Stimulated activated CD4-positive, alpha-beta T cell treated with anti-CD3 and anti-CD28 coated beads, TNF-alpha, amount 100 ng/mL, for 24 hours (primary cell): Measurements from ENCODE around the gene NIM1K.
"Not testable (repeated sequence)": the region's sequence is repeated elsewhere in the genome, so short reads cannot be mapped to it uniquely, and the experiment has no call there.

ENCODE experiments used
- DNase-seq, 3 experiments: peaks; one replicate each; pipeline ENCODE4 v3.0.0-alpha.2; 2020; ENCODE audit warnings: low read depth in 3 of 3

NIM1K gene

GRCh38 chr5:43281840-43282658 lies 90.0 kb downstream of the NIM1K start:
- DNase-seq, result no peak

DNA sequence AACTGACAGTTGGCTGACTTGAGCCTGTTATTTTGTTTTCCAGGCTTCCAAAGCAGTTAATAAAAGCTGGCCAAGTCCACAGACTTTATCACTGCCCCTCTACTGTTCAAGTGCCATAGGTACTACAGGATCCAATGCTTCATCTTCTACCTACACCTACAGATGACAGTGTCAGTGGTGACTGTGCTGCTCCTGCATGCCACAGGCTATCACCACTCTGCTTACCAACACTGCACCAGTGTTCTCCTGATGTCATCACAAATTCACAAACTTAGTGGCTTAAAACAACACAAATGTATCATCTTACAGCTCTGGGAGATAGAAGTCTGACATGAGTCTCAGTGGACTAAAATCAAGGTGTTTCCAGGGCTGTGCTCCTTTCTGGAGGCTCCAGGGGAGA lies 94.6 kb downstream of the NIM1K start:
- no peak for DNase-seq

GRCh38 chr5:43287493-43287892 lies 95.5 kb downstream of the NIM1K start:
- no peak for DNase-seq

- DNase-seq, result no peak
Observed at GRCh38 chr5:43288269-43288831, 96.3 kb downstream of the NIM1K start.

DNA sequence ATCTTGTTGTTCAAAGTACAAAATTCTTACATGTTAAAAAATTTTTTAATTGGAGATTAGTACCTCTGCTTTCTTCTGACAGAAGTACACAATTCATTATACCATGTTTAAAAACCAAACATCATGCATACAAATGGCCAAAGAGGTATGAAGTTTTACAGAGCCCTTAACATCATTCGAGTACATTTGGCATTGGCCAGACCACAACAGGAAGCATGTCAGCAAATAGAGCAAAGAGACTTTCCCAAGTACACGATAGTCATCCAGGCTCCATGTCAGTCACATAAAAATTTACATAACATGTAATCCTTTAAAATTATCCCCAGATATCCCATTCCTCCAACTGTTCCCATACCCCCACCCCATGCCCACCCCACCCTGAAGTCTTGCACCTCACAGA lies 98.7 kb downstream of the NIM1K start:
- no peak for DNase-seq

DNA sequence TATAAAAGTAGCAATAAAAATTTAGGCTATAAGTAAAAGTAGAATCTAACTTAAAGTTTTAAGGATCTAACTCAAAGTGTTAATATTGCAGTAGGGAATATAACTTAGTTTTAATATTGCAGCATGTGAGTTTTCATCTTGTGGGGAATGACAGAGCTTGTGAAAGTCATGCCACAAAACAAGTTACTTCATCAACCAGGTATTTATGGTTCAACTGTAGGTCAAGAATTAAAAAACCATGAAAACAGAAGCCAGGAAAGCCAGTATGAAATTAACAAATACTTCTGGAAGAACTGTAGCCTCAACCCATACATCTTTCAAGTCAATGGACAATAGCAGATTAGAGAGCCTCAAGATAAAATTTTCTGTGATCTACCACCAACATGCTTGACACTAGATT lies 102.2 kb downstream of the NIM1K start:
- DNase-seq, result no peak

GRCh38 chr5:43295202-43295601 lies 103.2 kb downstream of the NIM1K start:
- DNase-seq, result no peak

- no peak for DNase-seq
Observed at GRCh38 chr5:43296835-43297234, 104.8 kb downstream of the NIM1K start.

GRCh38 chr5:43298443-43298842 lies 106.4 kb downstream of the NIM1K start:
- no peak for DNase-seq

GRCh38 chr5:43300112-43300511 lies 108.1 kb downstream of the NIM1K start:
- DNase-seq, result no peak

GRCh38 chr5:43301653-43302091 lies 109.6 kb downstream of the NIM1K start:
- DNase-seq, result no peak

GRCh38 chr5:43302481-43302880 lies 110.5 kb downstream of the NIM1K start:
- DNase-seq, result no peak

- DNase-seq, result no peak
Observed at GRCh38 chr5:43303242-43303641, 111.2 kb downstream of the NIM1K start.

DNA sequence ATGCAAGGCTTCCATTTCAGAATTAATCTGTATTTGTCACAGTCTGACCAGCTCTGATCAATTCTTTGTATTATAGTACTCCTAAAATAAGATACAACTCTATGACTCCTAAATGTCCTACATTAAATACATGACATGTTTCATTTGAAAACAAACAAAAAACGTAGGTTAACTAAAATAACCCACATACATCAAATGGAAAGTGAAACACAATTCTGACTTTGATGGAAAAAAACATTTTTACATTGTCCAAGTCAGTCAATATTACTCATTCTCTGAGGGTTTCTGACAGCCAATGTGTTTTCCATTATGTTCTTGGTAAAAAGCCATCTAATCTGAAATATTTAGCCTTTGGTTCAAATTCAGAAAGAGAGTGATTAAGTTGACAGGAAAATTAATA lies 112.5 kb downstream of the NIM1K start:
- DNase-seq, result no peak

GRCh38 chr5:43305948-43306565 lies 114.0 kb downstream of the NIM1K start:
- DNase-seq, result no peak

DNA sequence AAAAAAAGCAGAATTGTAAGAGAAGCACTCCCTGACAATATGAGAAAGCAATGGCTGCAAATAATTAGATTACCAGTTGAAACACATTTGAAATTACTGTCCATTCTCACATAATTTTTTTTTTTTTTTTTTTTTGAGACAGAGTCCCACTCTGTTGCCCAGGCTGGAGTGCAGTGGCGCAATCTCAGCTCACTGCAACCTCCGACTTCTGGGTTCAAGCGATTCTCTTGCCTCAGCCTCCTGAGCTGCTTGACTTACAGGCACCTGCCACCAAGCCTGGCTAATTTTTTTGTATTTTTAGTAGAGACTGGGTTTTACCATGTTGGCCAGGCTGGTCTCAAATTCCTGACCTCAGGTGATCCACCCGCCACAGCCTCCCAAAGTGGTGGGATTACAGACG lies 114.9 kb downstream of the NIM1K start:
- DNase-seq, result not testable (repeated sequence)

DNA sequence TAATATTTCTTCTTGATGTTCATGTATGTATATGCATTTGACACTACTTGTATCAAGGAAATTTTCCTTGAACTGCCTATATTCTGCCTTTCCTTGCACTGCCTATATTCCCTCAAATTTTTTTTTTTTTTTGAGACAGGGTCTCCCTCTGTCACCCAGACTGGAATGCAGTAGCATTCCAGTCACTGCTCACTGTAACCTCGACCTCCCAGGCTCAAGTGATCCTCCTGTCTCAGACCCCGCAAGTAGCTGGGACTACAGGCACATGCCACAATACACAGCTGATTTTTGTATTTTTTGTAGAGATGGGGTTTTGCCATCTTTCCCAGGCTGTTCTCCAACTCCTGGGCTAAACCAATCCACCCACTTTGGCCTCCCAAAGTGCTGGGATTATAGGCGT lies 117.1 kb downstream of the NIM1K start:
- DNase-seq, result no peak

GRCh38 chr5:43309637-43310036 lies 117.6 kb downstream of the NIM1K start:
- no peak for DNase-seq

DNA sequence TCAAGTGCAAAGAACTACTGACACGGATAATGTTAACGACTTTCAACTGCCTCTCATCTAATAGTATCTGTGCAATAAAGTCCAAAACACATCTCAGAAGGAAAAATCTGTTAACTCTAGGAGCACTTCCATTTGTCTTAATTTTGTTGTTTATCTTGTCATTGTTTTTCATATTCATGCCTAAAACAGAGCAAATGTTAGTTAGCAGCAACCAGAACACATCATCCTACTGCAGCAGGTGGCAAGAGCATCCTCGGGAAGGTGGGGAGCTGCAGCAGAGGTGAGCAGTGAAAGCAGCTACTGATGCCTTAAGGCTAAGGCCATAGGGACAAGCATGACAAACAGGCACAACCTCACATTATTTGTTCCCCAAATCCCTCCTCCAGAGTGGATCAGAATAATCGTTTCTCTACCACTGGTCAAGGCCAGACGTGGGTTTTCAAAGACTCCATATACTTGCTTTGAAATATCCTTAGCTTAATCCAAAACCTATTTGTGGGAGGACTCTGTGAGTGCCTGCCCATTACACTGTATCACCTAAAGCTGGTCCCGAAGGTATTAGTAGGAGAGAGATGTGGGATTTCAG lies 120.1 kb downstream of the NIM1K start:
- DNase-seq, result no peak

DNA sequence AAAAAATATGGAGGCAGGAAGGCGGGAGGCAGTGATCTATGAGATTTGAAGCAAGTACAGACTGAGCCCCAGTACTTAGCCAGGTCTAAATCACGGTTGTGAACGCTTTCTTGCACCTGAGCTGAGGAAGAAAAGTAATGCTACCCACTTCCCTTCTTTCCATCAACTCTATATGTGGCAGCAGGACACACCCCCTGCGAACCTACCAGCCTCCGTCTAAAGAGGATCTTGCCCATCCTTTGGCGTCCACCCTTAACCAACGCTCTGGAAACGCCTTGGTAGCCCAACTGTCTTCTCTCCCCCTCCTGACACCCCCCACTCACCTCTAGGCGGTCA lies 120.6 kb downstream of the NIM1K start:
- DNase-seq, result no peak

- DNase-seq, result peak; percentile 96 to 98 (median 97)
Observed at GRCh38 chr5:43313035-43313853, 121.2 kb downstream of the NIM1K start, which contains the start of gene HMGCS1. Gene HMGCS1, minus strand, starts transcription at chr5:43313412. Its CDS starts 14,447 bp downstream, at chr5:43298965.
